HG03460 (cell line): ENCODE results near the gene DHRS1.
A peak's percentile ranks its signal among the peaks of the same experiment; 100 is the strongest.

Source experiments
- ATAC-seq: cut with Tn5 transposase; IDR thresholded peaks from one replicate; pipeline ENCODE4 v1.9.1; 2021; ENCODE audit not compliant: unreplicated experiment

DHRS1 gene

GRCh38 chr14:24285351-24285750, 14.2 kb downstream of the DHRS1 start:
- no peak for ATAC-seq

- no peak for ATAC-seq
These were observed 15.0 kb downstream of the DHRS1 start for GRCh38 chr14:24284501-24285035.

- no peak for ATAC-seq
These were observed 15.7 kb downstream of the DHRS1 start for GRCh38 chr14:24283796-24284460.

- ATAC-seq: no peak
These were observed 16.8 kb downstream of the DHRS1 start for GRCh38 chr14:24282736-24283135.

GRCh38 chr14:24281636-24282035, 17.9 kb downstream of the DHRS1 start:
- ATAC-seq: no peak

GRCh38 chr14:24280797-24281460, 18.7 kb downstream of the DHRS1 start:
- no peak for ATAC-seq

GRCh38 chr14:24279301-24280186, 20.0 kb downstream of the DHRS1 start:
- peak; percentile 81 for ATAC-seq

- ATAC-seq: no peak
These were observed 21.2 kb downstream of the DHRS1 start for GRCh38 chr14:24278424-24278823.

- no peak for ATAC-seq
These were observed 21.8 kb downstream of the DHRS1 start for GRCh38 chr14:24277606-24278321.

GRCh38 chr14:24277071-24277470, 22.5 kb downstream of the DHRS1 start:
- no peak for ATAC-seq

GRCh38 chr14:24274101-24274543, 25.5 kb downstream of the DHRS1 start:
- ATAC-seq: peak; percentile 43

GRCh38 chr14:24273422-24273998, 26.1 kb downstream of the DHRS1 start:
- ATAC-seq: no peak

GRCh38 chr14:24272467-24272866, 27.1 kb downstream of the DHRS1 start:
- no peak for ATAC-seq

- ATAC-seq: no peak
These were observed 27.7 kb downstream of the DHRS1 start for GRCh38 chr14:24271834-24272263.

- peak; percentile 80 for ATAC-seq
These were observed 28.3 kb downstream of the DHRS1 start, which contains the start of gene RABGGTA for GRCh38 chr14:24271134-24271833. Gene RABGGTA (minus strand): TSS chr14:24271597. CDS start chr14:24271115, 482 bp downstream.

GRCh38 chr14:24270537-24271133, 28.9 kb downstream of the DHRS1 start:
- no peak for ATAC-seq

GRCh38 chr14:24269910-24270536, 29.6 kb downstream of the DHRS1 start:
- no peak for ATAC-seq

- ATAC-seq: no peak
These were observed 30.2 kb downstream of the DHRS1 start for GRCh38 chr14:24269368-24269767.

GRCh38 chr14:24268225-24268624, 31.4 kb downstream of the DHRS1 start:
- ATAC-seq: no peak
